DOHH2 (cell line): Measurements from ENCODE around the gene CDS2.

Source experiments
- EZH2phosphoT487 ChIP-seq: fragments of 200-600 bp; sonication (generic); IDR thresholded peaks from 2 replicates; pipeline ENCODE4 v1.6.1; 2017; ENCODE audit warnings: borderline replicate concordance, mild to moderate bottlenecking, antibody characterized with exemption, low read length, moderate library complexity, mixed read lengths
- TF ChIP-seq, protein P1 (sequence below): fragments of 200-600 bp; sonication (generic); IDR thresholded peaks from one replicate; pipeline ENCODE4 v1.5.1; 2014; ENCODE audit warnings: antibody characterized with exemption, mild to moderate bottlenecking, low read depth, low read length; ENCODE audit not compliant: poor library complexity, severe bottlenecking

DNA sequence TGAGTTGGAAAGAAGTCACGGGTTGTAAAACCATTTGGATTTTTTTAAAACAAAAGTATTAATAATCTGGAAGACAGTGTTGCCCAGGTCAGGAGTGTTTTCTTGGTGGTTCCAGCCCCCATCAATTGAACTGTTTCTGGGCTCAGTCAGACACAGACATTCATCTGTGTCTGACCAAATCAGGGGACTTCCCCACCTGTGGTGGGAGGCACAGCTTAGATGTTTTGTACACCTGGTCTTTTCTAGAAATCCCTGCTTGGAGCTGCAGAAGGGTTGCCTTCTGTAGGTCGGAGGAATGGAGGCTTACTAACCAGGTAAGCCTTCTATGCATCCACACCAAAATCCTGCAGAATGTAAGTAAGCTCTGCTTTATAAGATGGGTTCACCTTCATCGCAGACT is 63.6 kb downstream of the CDS2 start:
- TF ChIP-seq, protein P1, sequence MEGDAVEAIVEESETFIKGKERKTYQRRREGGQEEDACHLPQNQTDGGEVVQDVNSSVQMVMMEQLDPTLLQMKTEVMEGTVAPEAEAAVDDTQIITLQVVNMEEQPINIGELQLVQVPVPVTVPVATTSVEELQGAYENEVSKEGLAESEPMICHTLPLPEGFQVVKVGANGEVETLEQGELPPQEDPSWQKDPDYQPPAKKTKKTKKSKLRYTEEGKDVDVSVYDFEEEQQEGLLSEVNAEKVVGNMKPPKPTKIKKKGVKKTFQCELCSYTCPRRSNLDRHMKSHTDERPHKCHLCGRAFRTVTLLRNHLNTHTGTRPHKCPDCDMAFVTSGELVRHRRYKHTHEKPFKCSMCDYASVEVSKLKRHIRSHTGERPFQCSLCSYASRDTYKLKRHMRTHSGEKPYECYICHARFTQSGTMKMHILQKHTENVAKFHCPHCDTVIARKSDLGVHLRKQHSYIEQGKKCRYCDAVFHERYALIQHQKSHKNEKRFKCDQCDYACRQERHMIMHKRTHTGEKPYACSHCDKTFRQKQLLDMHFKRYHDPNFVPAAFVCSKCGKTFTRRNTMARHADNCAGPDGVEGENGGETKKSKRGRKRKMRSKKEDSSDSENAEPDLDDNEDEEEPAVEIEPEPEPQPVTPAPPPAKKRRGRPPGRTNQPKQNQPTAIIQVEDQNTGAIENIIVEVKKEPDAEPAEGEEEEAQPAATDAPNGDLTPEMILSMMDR, result no peak
- TF ChIP-seq EZH2phosphoT487, result no peak
